Measurements from ENCODE around the gene PRAMEF5. TPM values are rescaled to one million over a fixed set of nuclear protein-coding genes. Genes with fewer than 3 reads are reported as not detected.
A peak's percentile ranks its signal among the peaks of the same experiment; 100 is the strongest.
"Not testable (repeated sequence)": the region's sequence is repeated elsewhere in the genome, so short reads cannot be mapped to it uniquely, and the experiment has no call there.

The PRAMEF5 gene
- total RNA-seq, 1 donor from 2014 or later: not detected

- not testable (repeated sequence) for H3K4me3 ChIP-seq (ENCODE audit: low read depth, low read length); DNase-seq (ENCODE audit: low read depth); FAIRE-seq; H3K36me3 ChIP-seq (ENCODE audit: control insufficient read depth, insufficient read depth, low read length); H3K27me3 ChIP-seq (ENCODE audit: control insufficient read depth, insufficient read depth, low read length)
Measured at GRCh38 chr1:13232056-13232455, 21.9 kb upstream of the PRAMEF5 start.

DNA sequence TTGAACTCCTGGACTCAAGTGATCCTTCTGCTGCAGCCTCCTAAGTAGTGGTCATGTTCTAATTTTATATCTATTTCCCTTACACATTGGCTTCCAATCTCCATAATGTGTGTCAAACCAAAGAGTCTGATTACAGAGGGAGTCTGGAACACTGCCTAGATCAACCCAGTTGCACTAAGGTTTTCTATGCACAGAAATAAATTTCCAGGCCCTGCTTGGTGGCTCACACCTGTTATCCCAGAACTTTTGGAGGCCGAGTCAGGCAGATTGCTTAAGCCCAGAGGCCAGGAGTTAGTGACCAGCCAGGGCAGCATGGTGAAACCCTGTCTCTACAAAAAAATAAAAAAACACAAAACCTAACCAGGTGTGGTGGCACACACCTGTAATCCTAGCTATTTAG lies 19.9 kb upstream of the PRAMEF5 start:
- not testable (repeated sequence) for H3K4me3 ChIP-seq (ENCODE audit: low read depth, low read length); H3K27me3 ChIP-seq (ENCODE audit: control insufficient read depth, insufficient read depth, low read length); H3K36me3 ChIP-seq (ENCODE audit: control insufficient read depth, insufficient read depth, low read length); DNase-seq (ENCODE audit: low read depth); FAIRE-seq

- DNase-seq (ENCODE audit: low read depth); H3K4me3 ChIP-seq (ENCODE audit: low read depth, low read length); H3K36me3 ChIP-seq (ENCODE audit: control insufficient read depth, insufficient read depth, low read length); H3K27me3 ChIP-seq (ENCODE audit: control insufficient read depth, insufficient read depth, low read length); FAIRE-seq: not testable (repeated sequence)
Measured at GRCh38 chr1:13237572-13237971, 16.4 kb upstream of the PRAMEF5 start.

DNA sequence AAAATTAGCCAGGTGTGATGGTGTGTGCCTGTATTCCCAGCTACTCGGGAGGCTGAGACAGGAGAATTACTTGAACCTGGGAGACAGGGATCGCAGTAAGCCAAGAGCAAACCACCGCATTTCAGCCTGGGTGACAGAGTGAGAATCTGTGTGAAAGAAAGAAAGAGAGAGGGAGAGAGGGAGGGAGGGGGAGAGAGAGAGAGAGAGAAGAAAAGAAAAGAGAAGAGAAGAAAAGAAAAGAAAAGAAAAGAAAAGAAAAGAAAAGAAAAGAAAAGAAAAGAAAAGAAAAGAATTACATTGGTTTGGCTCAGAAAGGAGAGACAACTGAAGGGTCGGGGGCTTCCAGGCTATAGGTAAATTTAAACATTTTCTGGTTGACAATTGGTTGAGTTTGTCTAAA lies 14.4 kb upstream of the PRAMEF5 start:
- DNase-seq (ENCODE audit: low read depth); H3K36me3 ChIP-seq (ENCODE audit: control insufficient read depth, insufficient read depth, low read length); FAIRE-seq; H3K27me3 ChIP-seq (ENCODE audit: control insufficient read depth, insufficient read depth, low read length); H3K4me3 ChIP-seq (ENCODE audit: low read depth, low read length): not testable (repeated sequence)

DNA sequence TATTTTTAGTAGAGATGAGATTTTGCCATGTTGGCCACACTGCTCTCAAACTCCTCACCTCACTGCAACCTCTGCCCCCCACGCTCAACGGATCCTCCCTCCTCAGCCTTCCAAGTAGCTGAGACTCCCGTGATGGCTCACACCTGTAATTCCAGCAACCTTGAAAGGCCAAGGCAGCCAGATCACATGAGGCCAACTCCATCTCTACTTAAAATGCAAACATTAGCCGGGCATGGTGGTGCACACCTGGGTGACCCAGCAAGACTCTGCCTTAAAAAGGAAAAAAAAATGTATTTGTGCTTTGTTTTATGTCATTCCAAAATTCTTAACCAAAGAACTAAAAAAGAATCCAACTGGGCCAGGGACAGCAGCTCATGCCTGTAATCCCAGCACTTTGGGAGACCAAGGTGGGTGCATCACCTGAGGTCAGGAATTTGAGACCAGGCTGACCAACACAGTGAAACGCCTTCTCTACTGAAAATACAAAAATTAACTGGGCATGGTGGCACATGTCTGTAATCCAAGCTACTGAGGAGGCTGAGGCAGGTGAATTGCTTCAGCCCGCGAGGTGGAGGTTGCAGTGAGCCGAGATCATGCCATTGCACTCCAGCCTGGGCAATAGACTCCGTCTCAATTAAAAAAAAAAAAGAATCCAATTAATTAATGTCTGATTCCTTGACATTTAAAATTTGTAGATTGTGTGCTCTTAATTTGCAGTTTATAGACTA lies 10.3 kb upstream of the PRAMEF5 start:
- H3K36me3 ChIP-seq (ENCODE audit: control insufficient read depth, insufficient read depth, low read length); FAIRE-seq; DNase-seq (ENCODE audit: low read depth); H3K27me3 ChIP-seq (ENCODE audit: control insufficient read depth, insufficient read depth, low read length); H3K4me3 ChIP-seq (ENCODE audit: low read depth, low read length): not testable (repeated sequence)

DNA sequence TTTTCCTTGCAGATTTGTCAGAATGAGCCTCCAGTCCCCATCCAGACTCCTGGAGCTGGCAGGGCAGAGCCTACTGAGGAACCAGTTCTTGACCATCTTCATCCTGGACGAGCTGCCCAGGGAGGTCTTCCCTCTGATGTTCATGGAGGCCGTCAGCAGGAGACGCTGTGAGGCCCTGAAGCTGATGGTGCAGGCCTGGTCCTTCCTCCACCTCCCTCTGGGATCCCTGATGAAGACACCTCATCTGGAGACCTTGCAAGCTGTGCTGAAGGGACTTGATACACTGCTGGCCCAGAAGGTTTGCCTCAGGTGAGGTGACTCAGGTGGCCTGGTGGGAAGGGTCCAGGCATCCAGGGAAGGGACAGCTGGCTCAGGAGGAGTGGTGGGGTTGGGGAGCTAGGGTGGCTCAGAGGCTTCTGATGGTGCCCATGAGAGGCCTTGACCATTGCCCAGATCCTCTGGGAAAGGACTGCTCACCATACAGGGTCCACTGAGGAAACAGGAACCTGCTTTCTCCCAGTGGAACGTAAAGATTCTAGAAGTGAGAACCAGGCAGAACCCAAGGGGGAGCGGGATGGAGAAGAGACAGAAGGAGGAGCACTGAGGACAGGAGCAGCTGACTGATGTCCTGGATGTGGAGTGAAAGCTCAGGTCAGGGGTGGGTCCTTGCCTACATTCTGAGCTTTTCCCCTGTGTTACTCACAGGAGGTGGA lies 8.0 kb upstream of the PRAMEF5 start:
- DNase-seq (ENCODE audit: low read depth); FAIRE-seq; H3K27me3 ChIP-seq (ENCODE audit: control insufficient read depth, insufficient read depth, low read length); H3K36me3 ChIP-seq (ENCODE audit: control insufficient read depth, insufficient read depth, low read length); H3K4me3 ChIP-seq (ENCODE audit: low read depth, low read length): not testable (repeated sequence)

GRCh38 chr1:13246554-13246871 lies 7.5 kb upstream of the PRAMEF5 start:
- not testable (repeated sequence) for FAIRE-seq; H3K4me3 ChIP-seq (ENCODE audit: low read depth, low read length)

GRCh38 chr1:13247122-13247521 lies 6.9 kb upstream of the PRAMEF5 start:
- H3K36me3 ChIP-seq (ENCODE audit: control insufficient read depth, insufficient read depth, low read length); H3K4me3 ChIP-seq (ENCODE audit: low read depth, low read length); DNase-seq (ENCODE audit: low read depth); H3K27me3 ChIP-seq (ENCODE audit: control insufficient read depth, insufficient read depth, low read length); FAIRE-seq: not testable (repeated sequence)

More at GRCh38 chr1:13246554-13246871, 7.5 kb upstream of the PRAMEF5 start:
- not testable (repeated sequence) for DNase-seq (ENCODE audit: low read depth); H3K36me3 ChIP-seq (ENCODE audit: control insufficient read depth, insufficient read depth, low read length); H3K27me3 ChIP-seq (ENCODE audit: control insufficient read depth, insufficient read depth, low read length)

GRCh38 chr1:13265124-13265523 lies 11.1 kb downstream of the PRAMEF5 start:
- not testable (repeated sequence) for DNase-seq (ENCODE audit: low read depth); FAIRE-seq; H3K4me3 ChIP-seq (ENCODE audit: low read depth, low read length); H3K36me3 ChIP-seq (ENCODE audit: control insufficient read depth, insufficient read depth, low read length); H3K27me3 ChIP-seq (ENCODE audit: control insufficient read depth, insufficient read depth, low read length)

- H3K4me3 ChIP-seq (ENCODE audit: low read depth, low read length); H3K27me3 ChIP-seq (ENCODE audit: control insufficient read depth, insufficient read depth, low read length); DNase-seq (ENCODE audit: low read depth); H3K36me3 ChIP-seq (ENCODE audit: control insufficient read depth, insufficient read depth, low read length): not testable (repeated sequence)
- peak; percentile 66 for FAIRE-seq
Measured at GRCh38 chr1:13277016-13277415, 23.0 kb downstream of the PRAMEF5 start.

- H3K4me3 ChIP-seq (ENCODE audit: low read depth, low read length); H3K36me3 ChIP-seq (ENCODE audit: control insufficient read depth, insufficient read depth, low read length); FAIRE-seq; DNase-seq (ENCODE audit: low read depth); H3K27me3 ChIP-seq (ENCODE audit: control insufficient read depth, insufficient read depth, low read length): not testable (repeated sequence)
Measured at GRCh38 chr1:13279617-13280016, 25.6 kb downstream of the PRAMEF5 start.

DNA sequence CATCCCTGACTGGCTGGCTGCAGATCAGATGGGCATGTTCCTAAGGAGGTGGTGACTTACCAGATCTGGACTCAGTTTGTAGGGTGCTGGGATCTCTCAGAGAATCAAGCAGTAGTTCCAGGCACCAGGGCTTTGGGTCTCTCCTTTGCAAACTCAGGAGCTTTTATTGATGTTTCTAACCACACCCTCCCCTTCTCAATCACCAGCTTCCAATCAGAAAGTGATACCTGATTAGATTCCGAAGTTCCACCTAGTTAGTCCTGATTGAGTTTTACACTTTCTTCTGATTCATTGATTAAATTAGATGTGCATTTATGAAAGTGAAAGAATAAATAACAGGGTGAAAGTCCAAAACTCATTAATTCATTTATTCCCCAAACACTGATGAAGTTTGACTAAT lies 31.0 kb downstream of the PRAMEF5 start, which contains the start of gene PRAMEF8:
PRAMEF8 (minus strand) TSS at position 101 of the 400 bp plus-strand sequence. CDS start 1,046 bp downstream, outside the sequence.
- not testable (repeated sequence) for FAIRE-seq; H3K27me3 ChIP-seq (ENCODE audit: control insufficient read depth, insufficient read depth, low read length); DNase-seq (ENCODE audit: low read depth); H3K4me3 ChIP-seq (ENCODE audit: low read depth, low read length); H3K36me3 ChIP-seq (ENCODE audit: control insufficient read depth, insufficient read depth, low read length)

GRCh38 chr1:13289030-13289429 lies 35.0 kb downstream of the PRAMEF5 start:
- FAIRE-seq; DNase-seq (ENCODE audit: low read depth); H3K36me3 ChIP-seq (ENCODE audit: control insufficient read depth, insufficient read depth, low read length); H3K27me3 ChIP-seq (ENCODE audit: control insufficient read depth, insufficient read depth, low read length); H3K4me3 ChIP-seq (ENCODE audit: low read depth, low read length): not testable (repeated sequence)

DNA sequence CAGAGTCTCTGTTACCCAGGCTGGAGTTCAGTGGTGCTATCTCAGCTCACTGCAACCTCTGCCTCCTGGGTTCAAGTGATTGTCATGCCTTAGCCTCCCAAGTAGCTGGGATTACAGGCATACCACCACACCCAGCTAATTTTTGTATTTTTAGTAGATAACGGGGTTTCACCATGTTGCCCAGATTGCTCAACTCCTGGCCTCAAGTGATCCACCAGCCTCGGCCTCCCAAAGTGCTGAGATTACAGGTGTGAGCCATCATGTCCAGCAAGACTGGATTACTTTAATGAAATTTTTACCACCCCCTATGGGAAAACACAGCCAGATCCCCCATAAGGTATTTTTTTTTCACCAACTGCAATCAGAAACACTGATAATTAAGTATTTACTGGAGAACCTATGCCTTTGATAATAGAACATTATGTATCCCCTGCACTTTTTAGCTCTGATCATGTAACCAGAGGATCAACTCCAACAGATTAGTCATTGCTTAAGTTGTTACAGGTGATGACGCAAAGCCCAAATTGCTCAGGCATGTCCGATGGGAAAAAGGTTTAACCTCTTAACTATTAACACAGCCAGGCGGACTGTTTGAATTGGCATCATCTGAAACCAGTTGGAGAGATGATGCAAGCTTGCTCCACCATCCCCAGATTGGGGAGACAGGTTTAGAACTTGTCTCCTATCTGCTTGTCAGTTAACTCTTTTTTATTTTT lies 43.4 kb downstream of the PRAMEF5 start:
- not testable (repeated sequence) for H3K4me3 ChIP-seq (ENCODE audit: low read depth, low read length); FAIRE-seq; DNase-seq (ENCODE audit: low read depth)

More for the DNA sequence above, 43.4 kb downstream of the PRAMEF5 start:
- not testable (repeated sequence) for H3K36me3 ChIP-seq (ENCODE audit: control insufficient read depth, insufficient read depth, low read length); H3K27me3 ChIP-seq (ENCODE audit: control insufficient read depth, insufficient read depth, low read length)

Data from bronchial epithelial cell (primary cell).